ENCODE results near the gene TBC1D7. TPM values are rescaled to one million over a fixed set of nuclear protein-coding genes. Genes with fewer than 3 reads are reported as not detected.

The TBC1D7 gene
- total RNA-seq = 10 to 100 TPM in 1 of 4 donors, 1 to 10 TPM in 3; 5.5 to 12.5 (median 8.4) TPM

DNA sequence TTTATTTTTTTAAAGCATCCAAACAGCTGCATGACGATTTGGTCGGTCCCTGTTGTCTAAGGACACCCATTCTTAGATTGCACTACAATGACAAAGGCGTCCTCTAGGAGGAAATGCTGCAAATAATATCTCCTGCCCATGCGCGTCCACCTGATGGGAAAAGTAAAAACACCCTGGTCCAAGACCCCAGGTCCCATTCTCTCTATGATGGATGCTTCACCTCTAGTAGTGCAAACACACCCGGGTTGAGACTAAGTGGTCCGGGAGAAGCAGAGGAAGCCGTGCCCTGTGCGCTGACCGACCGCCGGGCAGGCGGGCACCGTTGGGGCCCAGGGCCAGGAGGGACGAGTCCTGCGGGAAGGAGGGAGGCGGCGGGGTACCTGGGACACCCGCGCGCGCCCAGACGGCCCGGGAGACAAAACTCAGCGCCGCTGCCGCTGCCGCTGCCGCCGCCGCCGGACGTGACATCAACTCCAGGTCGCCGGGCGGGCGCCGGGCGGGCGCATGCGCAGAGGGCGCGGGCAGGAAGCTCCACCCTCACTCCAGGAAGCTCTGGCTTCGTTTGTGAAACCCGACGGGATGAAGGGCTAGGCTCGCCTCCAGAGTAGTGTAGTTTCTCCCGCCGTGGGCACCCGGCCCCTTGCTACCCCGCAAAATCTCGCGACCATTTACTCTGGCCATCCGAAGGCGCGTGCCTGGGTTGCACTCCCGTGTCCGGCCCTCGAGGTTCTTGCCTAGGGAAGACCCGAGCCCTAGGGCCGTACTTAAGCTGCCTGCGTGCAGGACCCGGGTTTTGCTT lies at the start of gene TBC1D7:
TSS of gene TBC1D7 (minus strand) at position 462 of the 799 bp plus-strand sequence. CDS start 1,639 bp downstream, outside the sequence.
- H3K27ac ChIP-seq (replicated peaks in 1 of 4) = peak within 1 kb of the TSS; percentile 88 to 93 (median 90)
- TF ChIP-seq POLR2A (IDR thresholded peaks at IDR 0.05; ENCODE audit: low read depth) = peak; percentile 65
- TF ChIP-seq, protein P1, sequence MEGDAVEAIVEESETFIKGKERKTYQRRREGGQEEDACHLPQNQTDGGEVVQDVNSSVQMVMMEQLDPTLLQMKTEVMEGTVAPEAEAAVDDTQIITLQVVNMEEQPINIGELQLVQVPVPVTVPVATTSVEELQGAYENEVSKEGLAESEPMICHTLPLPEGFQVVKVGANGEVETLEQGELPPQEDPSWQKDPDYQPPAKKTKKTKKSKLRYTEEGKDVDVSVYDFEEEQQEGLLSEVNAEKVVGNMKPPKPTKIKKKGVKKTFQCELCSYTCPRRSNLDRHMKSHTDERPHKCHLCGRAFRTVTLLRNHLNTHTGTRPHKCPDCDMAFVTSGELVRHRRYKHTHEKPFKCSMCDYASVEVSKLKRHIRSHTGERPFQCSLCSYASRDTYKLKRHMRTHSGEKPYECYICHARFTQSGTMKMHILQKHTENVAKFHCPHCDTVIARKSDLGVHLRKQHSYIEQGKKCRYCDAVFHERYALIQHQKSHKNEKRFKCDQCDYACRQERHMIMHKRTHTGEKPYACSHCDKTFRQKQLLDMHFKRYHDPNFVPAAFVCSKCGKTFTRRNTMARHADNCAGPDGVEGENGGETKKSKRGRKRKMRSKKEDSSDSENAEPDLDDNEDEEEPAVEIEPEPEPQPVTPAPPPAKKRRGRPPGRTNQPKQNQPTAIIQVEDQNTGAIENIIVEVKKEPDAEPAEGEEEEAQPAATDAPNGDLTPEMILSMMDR (IDR thresholded peaks at IDR 0.05) = peak in 1 of 3 experiments; percentile 27
- no peak for TF ChIP-seq EP300 (IDR thresholded peaks at IDR 0.05)
- TF ChIP-seq POLR2AphosphoS5 (IDR thresholded peaks at IDR 0.05) = peak; percentile 94 to 95
- H3K4me3 ChIP-seq = peak within 1 kb of the TSS; percentile 76 to 85 (median 79)
- no peaks in the 10 kb centered on the region for H3K27me3 ChIP-seq
- intact Hi-C loops (cut with DNase I) = no loop called here
- peak; percentile 97 for DNase-seq (ENCODE audit: extremely low spot score)
- 1% methylated on average over 16 of the region's 63 CpGs for WGBS
- H3K36me3 ChIP-seq = peaks cover 6 to 27% (median 19%) of the 10 kb centered on the region in 4 donors
- H3K9me3 ChIP-seq = no peaks in the 10 kb centered on the region
- H3K4me1 ChIP-seq = peaks cover 13 to 20% (median 17%) of the 10 kb centered on the region in 4 donors

DNA sequence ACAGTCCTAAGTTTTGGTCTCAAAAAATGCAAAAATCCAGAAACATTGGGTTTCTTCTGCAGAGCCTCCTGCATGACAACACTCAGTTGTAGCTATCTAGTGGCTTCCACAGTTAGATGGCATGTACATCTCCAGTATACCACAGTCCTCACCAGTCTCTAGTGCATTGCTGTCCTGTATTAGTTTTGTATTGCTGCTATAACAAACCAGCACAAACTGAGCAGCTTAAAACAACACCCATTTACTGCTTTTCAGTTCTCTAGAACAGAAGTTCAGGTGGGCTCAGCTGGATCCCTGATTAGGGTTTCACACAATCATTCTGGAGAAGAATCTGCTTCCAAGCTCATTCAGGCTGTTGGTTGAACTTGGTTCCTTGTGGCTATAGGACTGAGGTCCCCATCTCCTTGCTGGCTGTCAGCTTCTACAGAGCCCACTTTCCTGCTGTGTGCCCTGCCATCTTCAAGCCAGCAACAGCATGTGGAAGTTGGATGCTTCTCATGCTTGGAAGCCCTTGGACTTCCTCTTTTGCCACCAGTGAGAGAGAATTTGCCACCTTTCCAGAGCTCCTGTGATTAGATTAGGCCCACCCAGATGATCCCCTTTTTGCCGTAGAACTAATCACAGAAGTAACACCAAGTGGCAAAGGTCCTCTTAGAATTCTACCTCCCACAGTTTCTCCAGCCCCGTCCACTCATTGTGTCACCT lies 48.9 kb upstream of the TBC1D7 start:
- Histone ChIP-seq H3K36me3 (no peaks in the 10 kb centered on the region), H3K27me3 (no peaks in the 10 kb centered on the region), H3K4me3 (no peak overlapping the region), H3K9me3 (no peaks in the 10 kb centered on the region), H3K27ac (replicated peaks in 1 of 4) (no peak overlapping the region), H3K4me1 (peaks cover 1 to 24% (median 20%) of the 10 kb centered on the region in 4 donors)
- DNase-seq (ENCODE audit: extremely low spot score) = no peak
- no peak for TF ChIP-seq POLR2A (IDR thresholded peaks at IDR 0.05; ENCODE audit: low read depth)
- TF ChIP-seq POLR2AphosphoS5 (IDR thresholded peaks at IDR 0.05) = no peak
- TF ChIP-seq, protein P1 (IDR thresholded peaks at IDR 0.05) = no peak
- TF ChIP-seq EP300 (IDR thresholded peaks at IDR 0.05) = no peak
- WGBS = 96% methylated on average over 2 of the region's 2 CpGs
- intact Hi-C loops (cut with DNase I) = loop anchor here (5.0 kb wide), 1 partner anchor 35 kb away; no protein-coding TSS in a partner anchor

DNA sequence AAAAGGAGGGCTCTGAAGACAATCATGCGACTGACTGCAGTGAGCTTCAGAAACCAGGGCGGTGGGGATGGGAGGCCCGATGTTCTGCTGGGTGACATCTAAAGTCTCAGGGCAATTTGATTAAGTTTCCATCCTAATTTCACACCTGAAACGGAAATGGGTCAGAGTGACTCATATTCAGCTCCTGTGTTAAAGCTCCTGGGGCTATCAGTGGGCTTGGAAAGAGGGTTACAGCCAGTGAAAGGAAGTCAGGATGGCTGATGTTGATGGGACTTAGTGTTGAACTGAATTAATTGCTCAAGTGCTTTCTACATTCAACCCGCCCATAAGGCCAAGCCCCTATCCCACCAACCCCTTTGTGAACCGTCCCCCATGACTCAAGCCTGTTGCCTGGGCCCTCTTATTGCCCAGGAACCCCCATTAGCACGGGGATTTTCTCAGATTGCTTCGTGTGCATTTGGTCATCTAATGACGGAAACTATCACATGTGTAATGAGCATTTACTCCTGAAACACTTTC lies 47.1 kb upstream of the TBC1D7 start:
- TF ChIP-seq, protein P1 (IDR thresholded peaks at IDR 0.05) = no peak
- TF ChIP-seq POLR2A (IDR thresholded peaks at IDR 0.05; ENCODE audit: low read depth) = no peak
- no peak for TF ChIP-seq POLR2AphosphoS5 (IDR thresholded peaks at IDR 0.05)
- no peak for TF ChIP-seq EP300 (IDR thresholded peaks at IDR 0.05)
- WGBS = 95% methylated on average over 9 of the region's 9 CpGs
- no peaks in the 10 kb centered on the region for H3K9me3 ChIP-seq
- no peak overlapping the region for H3K4me3 ChIP-seq
- no peak overlapping the region for H3K27ac ChIP-seq (replicated peaks in 1 of 4)
- no peak for DNase-seq (ENCODE audit: extremely low spot score)
- H3K36me3 ChIP-seq = no peaks in the 10 kb centered on the region
- no peaks in the 10 kb centered on the region for H3K27me3 ChIP-seq
- intact Hi-C loops (cut with DNase I) = loop anchor here (5.0 kb wide), 1 partner anchor 33 kb away; no protein-coding TSS in a partner anchor
- peaks cover 0 to 21% (median 12%) of the 10 kb centered on the region in 4 donors for H3K4me1 ChIP-seq

DNA sequence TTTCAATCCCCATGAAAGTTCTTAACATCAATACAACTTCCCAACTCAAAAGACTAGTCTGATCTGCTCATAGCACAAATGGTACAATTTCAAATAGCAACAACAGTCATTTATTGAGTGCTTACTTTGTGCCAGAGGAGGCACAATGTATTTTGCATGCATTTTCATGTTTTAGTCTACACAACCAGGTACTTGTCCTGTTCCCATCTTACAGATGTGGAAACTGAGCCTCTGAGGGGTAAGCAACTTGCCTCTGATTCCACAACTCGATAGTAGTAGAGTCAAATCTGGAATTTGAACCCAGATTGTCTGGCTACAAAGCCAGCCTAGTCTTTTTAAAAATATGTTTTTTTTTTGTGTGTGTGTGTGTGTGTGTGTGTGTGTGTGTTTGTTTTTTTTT lies 45.6 kb upstream of the TBC1D7 start:
- no peak overlapping the region for H3K4me3 ChIP-seq
- no peak overlapping the region for H3K27ac ChIP-seq (replicated peaks in 1 of 4)
- intact Hi-C loops (cut with DNase I) = no loop called here
- TF ChIP-seq POLR2AphosphoS5 (IDR thresholded peaks at IDR 0.05) (no peak), EP300 (IDR thresholded peaks at IDR 0.05) (no peak), POLR2A (IDR thresholded peaks at IDR 0.05; ENCODE audit: low read depth) (no peak)
- TF ChIP-seq, protein P1 (IDR thresholded peaks at IDR 0.05) = no peak
- H3K9me3 ChIP-seq = no peaks in the 10 kb centered on the region
- no peaks in the 10 kb centered on the region for H3K36me3 ChIP-seq
- 100% methylated on average over 1 of the region's 1 CpG for WGBS
- no peak for DNase-seq (ENCODE audit: extremely low spot score)
- peaks cover 0 to 26% (median 12%) of the 10 kb centered on the region in 4 donors for H3K4me1 ChIP-seq
- H3K27me3 ChIP-seq = no peaks in the 10 kb centered on the region

Measured in esophagus muscularis mucosa (tissue), 4 donors.